SIG-M5 treated with dmso at 0.1 percent for 504 hours (cell line): ENCODE data around the gene SOX8.
"Not testable (repeated sequence)": the region's sequence is repeated elsewhere in the genome, so short reads cannot be mapped to it uniquely, and the experiment has no call there.

Source experiments
- DNase-seq: peaks from one replicate; lab custom pipeline; 2025; ENCODE audit not compliant: unreplicated experiment; lab: John Stamatoyannopoulos, UW

SOX8 gene

GRCh38 chr16:1021553-1022160 is 40.1 kb downstream of the SOX8 start:
- no peak for DNase-seq

GRCh38 chr16:1022466-1022865 is 40.9 kb downstream of the SOX8 start:
- DNase-seq, result no peak

- DNase-seq, result no peak
Measured at GRCh38 chr16:1024138-1024537, 42.6 kb downstream of the SOX8 start.

- DNase-seq, result not testable (repeated sequence)
Measured at GRCh38 chr16:1025183-1025809, 43.7 kb downstream of the SOX8 start.

- DNase-seq, result no peak
Measured at GRCh38 chr16:1026057-1026783, 44.6 kb downstream of the SOX8 start.

GRCh38 chr16:1026784-1027500 is 45.4 kb downstream of the SOX8 start:
- DNase-seq, result no peak

- DNase-seq, result no peak
Measured at GRCh38 chr16:1027501-1027815, 45.9 kb downstream of the SOX8 start.

GRCh38 chr16:1028056-1028455 is 46.5 kb downstream of the SOX8 start:
- DNase-seq, result no peak

- DNase-seq, result no peak
Measured at GRCh38 chr16:1028524-1029258, 47.1 kb downstream of the SOX8 start.

- DNase-seq, result no peak
Measured at GRCh38 chr16:1029259-1029545, 47.6 kb downstream of the SOX8 start.

- DNase-seq, result no peak
Measured at GRCh38 chr16:1030473-1030901, 48.9 kb downstream of the SOX8 start.

- no peak for DNase-seq
Measured at GRCh38 chr16:1031666-1032065, 50.1 kb downstream of the SOX8 start.

- DNase-seq, result no peak
Measured at GRCh38 chr16:1032607-1033006, 51.0 kb downstream of the SOX8 start.

GRCh38 chr16:1033128-1033679 is 51.6 kb downstream of the SOX8 start:
- no peak for DNase-seq

- DNase-seq, result no peak
Measured at GRCh38 chr16:1034230-1035065, 52.9 kb downstream of the SOX8 start.

GRCh38 chr16:1035066-1035415 is 53.5 kb downstream of the SOX8 start:
- DNase-seq, result no peak

- DNase-seq, result no peak
Measured at GRCh38 chr16:1036166-1036565, 54.6 kb downstream of the SOX8 start.
